ENCODE measurements around the gene LSS.

LSS gene

GRCh38 chr21:46228345-46229051, at the start of gene LSS:
LSS (minus strand) TSS chr21:46228774; CDS start chr21:46228745, 29 bp downstream.
- DNase-seq (ENCODE audit: low spot score in 2 of 2) (peak; percentile 90 to 98), ATAC-seq (peak; percentile 94)
- Mint-ChIP-seq H3K4me3 (peak within 1 kb of the TSS; percentile 85), H3K36me3 (peaks cover 17% of the 10 kb centered on the region), H3K4me1 (peaks cover 56% of the 10 kb centered on the region), H3K9me3 (no peaks in the 10 kb centered on the region), H3K27ac (peak within 1 kb of the TSS; percentile 96)

- Mint-ChIP-seq H3K4me3 (no peak overlapping the region), H3K4me1 (peaks cover 11% of the 10 kb centered on the region), H3K36me3 (peaks cover 100% of the 10 kb centered on the region), H3K9me3 (no peaks in the 10 kb centered on the region), H3K27ac (no peak overlapping the region)
- DNase-seq (ENCODE audit: low spot score in 2 of 2) (no peak), ATAC-seq (no peak)
Observed at GRCh38 chr21:46274797-46275390, 46.3 kb upstream of the LSS start.

GRCh38 chr21:46273341-46273740, 44.8 kb upstream of the LSS start:
- H3K4me3 Mint-ChIP-seq, result no peak overlapping the region
- H3K4me1 Mint-ChIP-seq, result peaks cover 11% of the 10 kb centered on the region
- peak overlapping the region; percentile 53 for H3K27ac Mint-ChIP-seq
- no peaks in the 10 kb centered on the region for H3K9me3 Mint-ChIP-seq
- peaks cover 100% of the 10 kb centered on the region for H3K36me3 Mint-ChIP-seq
- DNase-seq (ENCODE audit: low spot score in 2 of 2) (no peak), ATAC-seq (no peak)

GRCh38 chr21:46269466-46269865, 40.9 kb upstream of the LSS start:
- Mint-ChIP-seq H3K36me3 (peaks cover 96% of the 10 kb centered on the region), H3K4me3 (no peak overlapping the region), H3K9me3 (no peaks in the 10 kb centered on the region), H3K4me1 (peaks cover 5% of the 10 kb centered on the region), H3K27ac (no peak overlapping the region)
- ATAC-seq (no peak), DNase-seq (ENCODE audit: low spot score in 2 of 2) (no peak)

- Mint-ChIP-seq H3K4me3 (no peak overlapping the region), H3K4me1 (no peaks in the 10 kb centered on the region), H3K36me3 (peaks cover 96% of the 10 kb centered on the region), H3K27ac (no peak overlapping the region), H3K9me3 (no peaks in the 10 kb centered on the region)
- no peak for ATAC-seq
- DNase-seq (ENCODE audit: low spot score in 2 of 2), result no peak
Observed at GRCh38 chr21:46268371-46268770, 39.8 kb upstream of the LSS start.

- Mint-ChIP-seq H3K27ac (peak overlapping the region; percentile 67), H3K4me3 (no peak overlapping the region), H3K9me3 (no peaks in the 10 kb centered on the region), H3K4me1 (no peaks in the 10 kb centered on the region), H3K36me3 (peaks cover 96% of the 10 kb centered on the region)
- no peak for ATAC-seq
- no peak for DNase-seq (ENCODE audit: low spot score in 2 of 2)
Observed at GRCh38 chr21:46266946-46267345, 38.4 kb upstream of the LSS start.

- H3K4me1 Mint-ChIP-seq, result peaks cover 3% of the 10 kb centered on the region
- ATAC-seq, result no peak
- no peaks in the 10 kb centered on the region for H3K9me3 Mint-ChIP-seq
- peak overlapping the region; percentile 67 for H3K27ac Mint-ChIP-seq
- no peak overlapping the region for H3K4me3 Mint-ChIP-seq
- peaks cover 96% of the 10 kb centered on the region for H3K36me3 Mint-ChIP-seq
- no peak for DNase-seq (ENCODE audit: low spot score in 2 of 2)
Observed at GRCh38 chr21:46265736-46266525, 37.4 kb upstream of the LSS start.

- ATAC-seq (no peak), DNase-seq (ENCODE audit: low spot score in 2 of 2) (no peak)
- Mint-ChIP-seq H3K9me3 (no peaks in the 10 kb centered on the region), H3K36me3 (peaks cover 96% of the 10 kb centered on the region), H3K27ac (no peak overlapping the region), H3K4me3 (no peak overlapping the region), H3K4me1 (peaks cover 4% of the 10 kb centered on the region)
Observed at GRCh38 chr21:46264690-46265144, 36.1 kb upstream of the LSS start.

- no peak for ATAC-seq
- H3K9me3 Mint-ChIP-seq, result no peaks in the 10 kb centered on the region
- H3K4me3 Mint-ChIP-seq, result no peak overlapping the region
- H3K4me1 Mint-ChIP-seq, result peaks cover 4% of the 10 kb centered on the region
- H3K36me3 Mint-ChIP-seq, result peaks cover 96% of the 10 kb centered on the region
- no peak overlapping the region for H3K27ac Mint-ChIP-seq
- DNase-seq (ENCODE audit: low spot score in 2 of 2), result no peak
Observed at GRCh38 chr21:46264046-46264689, 35.6 kb upstream of the LSS start.

- no peak for DNase-seq (ENCODE audit: low spot score in 2 of 2)
- no peak overlapping the region for H3K4me3 Mint-ChIP-seq
- ATAC-seq, result no peak
- no peaks in the 10 kb centered on the region for H3K9me3 Mint-ChIP-seq
- H3K36me3 Mint-ChIP-seq, result peaks cover 100% of the 10 kb centered on the region
- peak overlapping the region; percentile 89 for H3K27ac Mint-ChIP-seq
- peaks cover 30% of the 10 kb centered on the region for H3K4me1 Mint-ChIP-seq
Observed at GRCh38 chr21:46256501-46256994, 28.0 kb upstream of the LSS start.

GRCh38 chr21:46255758-46256337, 27.3 kb upstream of the LSS start:
- Mint-ChIP-seq H3K9me3 (no peaks in the 10 kb centered on the region), H3K27ac (peak overlapping the region; percentile 89), H3K4me3 (no peak overlapping the region), H3K4me1 (peaks cover 28% of the 10 kb centered on the region), H3K36me3 (peaks cover 100% of the 10 kb centered on the region)
- no peak for DNase-seq (ENCODE audit: low spot score in 2 of 2)
- no peak for ATAC-seq

GRCh38 chr21:46255166-46255565, 26.6 kb upstream of the LSS start:
- peaks cover 100% of the 10 kb centered on the region for H3K36me3 Mint-ChIP-seq
- H3K4me3 Mint-ChIP-seq, result no peak overlapping the region
- H3K27ac Mint-ChIP-seq, result peak overlapping the region; percentile 89
- DNase-seq (ENCODE audit: low spot score in 2 of 2), result no peak
- no peak for ATAC-seq
- peaks cover 34% of the 10 kb centered on the region for H3K4me1 Mint-ChIP-seq
- no peaks in the 10 kb centered on the region for H3K9me3 Mint-ChIP-seq

- ATAC-seq, result no peak
- no peak for DNase-seq (ENCODE audit: low spot score in 2 of 2)
- peaks cover 41% of the 10 kb centered on the region for H3K4me1 Mint-ChIP-seq
- H3K4me3 Mint-ChIP-seq, result no peak overlapping the region
- peak overlapping the region; percentile 89 for H3K27ac Mint-ChIP-seq
- no peaks in the 10 kb centered on the region for H3K9me3 Mint-ChIP-seq
- peaks cover 100% of the 10 kb centered on the region for H3K36me3 Mint-ChIP-seq
Observed at GRCh38 chr21:46254208-46254975, 25.8 kb upstream of the LSS start.

- Mint-ChIP-seq H3K36me3 (peaks cover 100% of the 10 kb centered on the region), H3K4me1 (peaks cover 45% of the 10 kb centered on the region), H3K9me3 (no peaks in the 10 kb centered on the region), H3K4me3 (no peak overlapping the region), H3K27ac (peak overlapping the region; percentile 89)
- ATAC-seq (peak; percentile 91), DNase-seq (ENCODE audit: low spot score in 2 of 2) (no peak)
Observed at GRCh38 chr21:46253610-46254124, 25.1 kb upstream of the LSS start.
